OCI-M1 (cell line): ENCODE data around the gene CARMIL1.

Experiments
- DNase-seq: peaks from one replicate; lab custom pipeline; 2025; lab: John Stamatoyannopoulos, UW

Gene CARMIL1

DNA sequence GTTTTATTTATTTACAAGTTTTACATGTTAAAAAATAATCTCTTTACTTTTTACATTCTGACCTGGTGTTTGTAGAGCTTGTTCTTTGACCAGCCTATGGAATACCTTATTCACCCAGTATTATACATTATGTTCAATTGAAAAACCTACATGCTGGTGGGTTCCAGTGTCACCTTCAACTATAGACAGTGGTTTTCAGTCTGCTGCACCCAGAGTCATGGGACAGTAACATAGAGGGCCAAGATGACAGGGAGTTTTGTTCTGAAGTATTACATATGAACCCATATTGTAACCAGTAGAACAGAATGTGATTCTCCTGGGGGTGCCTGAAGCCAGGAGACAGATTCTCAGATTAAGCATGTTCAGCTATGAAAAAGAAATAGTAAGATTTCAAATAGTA is 233.4 kb downstream of the CARMIL1 start:
- peak; percentile 8 for DNase-seq

DNA sequence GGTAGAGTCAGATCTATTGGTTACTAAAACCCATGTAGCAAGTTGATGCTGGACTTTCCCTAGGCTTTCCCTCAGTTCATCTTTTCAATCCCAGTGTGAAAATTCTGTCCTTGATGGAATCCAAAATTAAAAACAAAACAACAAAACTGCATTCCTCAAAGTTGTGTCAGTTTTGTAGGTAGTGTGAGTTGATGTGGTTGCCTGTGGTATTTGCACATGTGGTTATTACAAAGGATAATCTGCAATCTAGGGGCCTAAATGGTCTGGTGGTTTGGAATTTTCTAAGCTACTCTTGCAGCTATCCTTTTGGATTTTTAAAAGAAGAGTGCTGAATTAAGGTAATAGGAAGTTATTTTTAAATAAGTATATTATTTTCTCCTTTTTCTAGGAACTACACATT is 240.7 kb downstream of the CARMIL1 start:
- DNase-seq = no peak

DNA sequence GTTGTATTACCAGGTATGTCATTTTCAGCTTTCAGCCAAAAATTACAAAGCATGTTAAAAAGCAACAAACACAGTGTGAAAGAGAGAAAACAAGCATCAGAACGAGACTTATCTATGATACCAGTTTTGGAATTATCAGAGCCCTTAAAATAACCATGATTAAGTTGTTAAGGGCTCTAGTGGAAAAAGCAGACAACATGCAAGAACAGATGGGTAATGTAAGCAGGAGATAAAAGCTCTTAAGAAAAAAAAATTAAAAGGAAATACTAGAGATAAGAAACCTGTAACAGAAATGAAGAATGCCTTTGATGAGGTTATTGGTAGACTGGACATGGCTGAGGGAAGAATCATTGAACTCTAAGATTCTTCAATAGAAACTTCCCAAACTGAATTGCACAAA is 245.4 kb downstream of the CARMIL1 start:
- DNase-seq = peak; percentile 66

DNA sequence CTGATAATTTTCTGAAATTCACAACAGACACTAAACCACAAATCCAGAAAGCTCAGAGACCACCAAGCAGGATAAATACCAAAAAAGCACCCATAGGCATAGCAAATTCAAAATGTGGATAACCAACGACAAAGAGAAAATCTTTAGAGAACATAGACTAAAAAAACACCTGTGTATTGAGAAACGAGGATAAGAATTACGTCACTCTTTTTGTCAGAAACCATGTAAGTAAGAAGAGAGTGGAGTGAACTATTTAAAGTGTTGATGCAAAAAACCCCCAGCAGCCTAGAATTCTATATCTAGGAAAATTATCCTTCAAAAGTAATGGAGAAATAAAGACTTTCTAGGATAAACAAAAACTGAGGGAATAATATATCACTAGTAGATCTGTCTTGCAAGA is 245.9 kb downstream of the CARMIL1 start:
- no peak for DNase-seq

DNA sequence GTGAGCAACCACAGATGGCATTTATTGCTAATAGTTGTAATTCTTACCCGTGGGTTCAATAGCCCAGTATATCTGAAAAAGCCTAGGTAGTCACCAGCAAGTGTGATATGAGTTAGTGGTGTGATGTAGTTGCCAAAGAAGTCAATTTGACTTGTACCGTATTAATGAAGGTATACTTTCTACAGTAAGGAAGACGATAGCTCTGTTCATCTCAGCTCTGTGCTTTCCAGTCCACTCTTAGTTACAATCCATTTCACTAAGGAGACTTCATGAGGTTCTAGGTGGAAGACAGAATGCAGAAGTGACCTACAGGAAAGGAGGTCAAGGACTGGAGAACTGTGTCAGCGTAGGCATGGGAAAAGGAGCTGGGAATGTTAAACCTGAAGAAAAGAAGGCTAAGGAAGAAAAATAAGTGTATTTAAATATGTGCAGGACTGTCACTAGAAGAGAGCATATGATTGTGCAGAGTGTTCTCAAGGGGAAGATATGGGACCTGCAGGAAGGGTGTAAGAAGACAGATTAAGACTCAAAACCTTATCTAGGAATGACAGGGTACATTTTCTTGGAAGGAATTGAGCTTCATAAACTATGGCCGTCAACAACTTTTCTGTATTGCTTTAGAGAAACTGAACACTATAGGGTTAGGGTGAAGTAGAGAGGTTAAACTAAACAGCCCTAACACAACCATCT is 255.9 kb downstream of the CARMIL1 start:
- peak; percentile 93 for DNase-seq

DNA sequence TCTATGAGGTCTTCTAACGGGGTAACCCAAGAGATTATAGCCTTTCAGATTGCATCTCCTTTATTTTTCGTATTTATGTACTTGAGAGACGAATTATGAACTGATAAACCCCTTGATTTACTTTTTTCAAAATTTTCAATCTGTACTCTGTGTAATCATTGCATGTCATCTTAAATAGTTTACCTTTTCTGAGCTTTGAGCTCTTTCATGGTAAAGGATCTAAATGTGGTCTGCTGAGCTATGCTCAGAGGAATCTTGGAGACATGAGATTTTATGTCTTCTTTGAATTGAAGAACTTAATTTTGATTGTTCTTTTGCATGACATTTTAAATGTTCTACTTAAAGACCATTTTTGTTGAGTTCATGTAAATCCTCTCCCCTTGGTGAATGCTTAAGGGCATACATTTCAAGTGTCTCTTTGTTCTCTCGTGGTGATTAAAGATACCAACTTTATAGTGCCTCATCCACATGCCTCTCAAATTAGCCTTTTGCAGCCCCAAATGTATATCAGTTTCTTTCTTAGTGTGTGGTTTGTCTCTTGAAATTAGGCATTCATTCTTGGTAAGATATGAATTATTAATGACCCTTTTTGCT is 256.6 kb downstream of the CARMIL1 start:
- no peak for DNase-seq

DNA sequence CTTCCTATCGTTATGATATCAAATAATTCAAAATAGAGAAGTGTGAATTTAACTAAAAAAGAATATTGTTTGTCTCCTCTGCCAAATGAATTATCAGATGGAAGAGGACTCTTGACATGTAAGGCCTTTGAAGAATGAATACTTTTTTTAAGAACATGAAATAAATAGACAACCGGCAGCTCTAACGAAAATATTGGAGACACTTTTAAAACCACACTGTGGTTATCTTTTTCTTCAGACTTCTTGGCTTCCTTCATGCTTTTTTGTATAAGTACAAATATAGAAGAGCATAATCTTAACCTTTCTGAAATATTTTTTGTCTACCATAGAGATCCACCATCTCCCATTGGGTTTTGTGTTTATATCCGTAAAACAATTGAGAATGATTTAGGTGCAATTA is 257.6 kb downstream of the CARMIL1 start:
- DNase-seq = peak; percentile 44

DNA sequence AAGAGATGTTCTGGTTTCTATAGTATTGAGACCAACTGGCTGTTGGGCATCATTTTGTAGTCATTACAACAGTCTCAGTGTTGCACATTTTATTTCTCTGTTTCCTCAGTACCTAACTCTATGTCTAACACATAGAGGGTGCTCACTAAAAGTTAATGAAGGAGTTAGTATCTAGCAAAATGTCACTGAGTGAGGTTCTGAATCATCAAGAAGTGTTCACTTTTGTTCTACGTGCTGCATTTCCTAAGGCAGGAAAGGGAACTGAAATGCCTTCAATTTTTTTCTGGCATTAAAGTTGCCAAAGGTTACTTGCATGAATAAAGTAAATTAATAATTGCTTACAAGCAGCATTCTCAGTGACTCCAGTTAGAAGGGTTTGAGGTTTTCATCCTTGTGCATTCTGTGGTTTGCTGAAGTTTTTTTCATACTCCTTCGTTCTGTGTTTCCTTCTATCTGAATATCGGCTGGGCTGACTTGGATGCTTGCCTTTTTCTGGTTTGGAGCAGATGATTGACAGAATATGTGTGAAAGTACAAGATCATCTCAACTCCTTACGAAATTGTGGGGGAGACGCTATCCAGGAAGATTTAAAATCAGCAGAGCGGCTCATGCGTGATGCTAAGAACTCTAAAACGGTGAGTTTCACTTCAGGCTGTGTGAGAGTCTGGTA is 258.3 kb downstream of the CARMIL1 start:
- DNase-seq = peak; percentile 82

DNA sequence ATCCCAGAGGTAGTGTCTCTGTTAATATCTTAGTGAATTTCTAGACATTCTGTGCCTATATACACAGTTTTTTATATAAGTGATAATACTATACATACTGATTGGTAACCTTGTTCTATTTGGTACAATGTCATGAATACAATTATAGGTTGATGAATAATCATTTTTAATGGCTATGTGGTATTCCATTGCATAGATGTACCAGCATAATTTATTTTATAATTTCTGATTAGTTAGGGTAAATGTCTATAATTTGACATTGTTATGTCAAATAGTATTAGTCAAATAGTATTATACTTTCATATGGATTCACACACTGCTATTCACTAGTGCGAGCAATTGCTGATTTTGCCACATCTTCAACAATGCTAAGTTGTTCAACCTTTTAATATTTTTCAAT is 262.1 kb downstream of the CARMIL1 start:
- DNase-seq = no peak

DNA sequence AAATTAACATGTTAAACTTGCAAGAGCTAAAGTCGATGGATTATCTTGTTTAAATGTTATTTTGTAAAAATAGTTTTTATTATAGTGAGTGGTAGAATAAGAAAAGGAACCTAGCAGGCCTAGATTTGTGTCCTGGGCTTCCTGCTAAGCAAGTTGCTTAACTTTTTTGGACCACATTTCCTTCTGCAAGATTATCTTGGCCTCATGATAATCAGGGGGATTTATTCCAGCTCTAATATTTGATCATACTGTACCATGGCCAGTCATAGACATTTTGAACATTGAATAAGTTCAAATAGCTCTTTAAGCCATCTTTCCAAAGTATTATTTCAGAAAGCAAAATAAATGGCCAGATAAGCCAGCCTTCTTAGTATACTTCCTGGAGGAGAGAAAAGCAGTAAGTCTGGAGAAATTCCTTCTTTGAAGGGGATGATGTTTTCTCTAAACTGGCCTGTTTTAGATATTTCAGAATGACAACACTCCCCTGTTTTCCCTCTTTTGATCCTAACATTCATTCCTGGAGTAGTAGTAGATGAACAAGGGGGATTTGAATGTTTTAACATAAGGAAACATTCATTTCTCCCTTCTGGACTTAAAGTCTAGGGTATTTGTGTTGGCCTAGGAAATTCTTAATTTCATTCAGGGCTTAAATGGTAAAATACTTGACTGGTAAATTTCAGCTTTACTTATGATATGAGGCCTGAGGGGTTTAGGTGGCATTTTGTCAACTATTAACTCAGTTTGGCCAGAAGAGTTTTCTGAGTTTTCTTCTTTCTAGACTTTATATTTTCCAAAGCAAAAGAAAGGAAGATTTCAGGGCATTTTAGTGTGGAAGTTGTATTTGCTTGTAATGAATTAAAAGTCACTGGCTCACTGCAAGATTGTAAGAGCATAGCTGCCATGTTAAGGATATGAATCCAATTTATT is 264.1 kb downstream of the CARMIL1 start:
- DNase-seq = no peak

DNA sequence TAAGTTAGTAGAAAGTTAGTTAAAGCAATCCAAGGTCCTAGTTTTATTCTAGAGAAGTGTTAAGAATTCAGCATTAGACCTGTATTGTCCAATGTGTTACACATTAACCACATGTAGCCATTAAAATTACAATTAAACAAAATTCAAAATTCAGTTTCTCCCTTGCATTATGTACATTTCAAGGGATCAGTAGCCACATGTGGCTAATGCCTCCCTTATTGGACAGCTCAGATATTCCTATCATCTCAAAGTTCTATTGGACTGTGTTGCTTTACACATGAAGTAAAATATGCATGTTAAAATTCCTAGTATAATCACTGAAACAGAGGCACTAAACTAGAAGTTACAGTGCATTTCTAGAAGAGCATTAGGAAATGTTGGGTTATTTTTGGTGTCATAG is 265.7 kb downstream of the CARMIL1 start:
- DNase-seq = no peak

DNA sequence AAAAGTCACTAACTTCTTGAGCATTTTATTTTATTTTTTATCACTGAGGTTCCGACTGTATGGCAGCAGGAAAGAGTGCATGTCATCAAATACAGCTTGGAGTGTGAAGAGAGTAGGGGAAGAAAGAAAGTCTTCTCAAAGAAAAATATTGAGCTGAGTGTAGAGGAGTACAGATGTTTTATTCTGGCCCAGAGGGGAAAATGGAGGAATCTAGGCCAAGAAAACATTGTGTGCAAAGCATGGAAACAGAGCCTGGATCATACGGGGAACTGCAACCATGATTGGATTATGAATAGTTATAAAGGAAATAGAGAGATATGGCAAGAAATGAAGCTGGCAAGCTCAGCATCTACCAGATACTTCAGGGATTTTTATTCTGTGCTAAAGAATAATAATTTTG is 268.6 kb downstream of the CARMIL1 start:
- DNase-seq = no peak

DNA sequence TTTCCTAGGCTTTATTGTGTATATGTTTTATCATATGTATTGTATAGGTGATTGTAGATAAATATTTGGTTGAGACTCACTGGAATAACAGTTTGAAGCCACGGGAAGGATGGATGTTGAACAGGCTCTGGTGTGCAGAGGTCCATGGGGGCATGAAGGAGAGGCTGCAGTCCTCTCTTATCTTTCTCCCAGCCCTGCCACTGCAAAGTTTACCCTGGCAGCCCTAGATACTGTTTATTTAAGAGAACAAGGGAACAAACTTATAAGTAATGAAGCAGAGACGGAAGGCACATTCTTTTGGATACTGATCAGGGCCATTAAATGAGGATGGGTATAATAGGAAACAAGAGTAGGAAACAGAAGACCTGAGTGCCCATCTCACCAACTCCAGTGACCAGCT is 269.3 kb downstream of the CARMIL1 start:
- DNase-seq = no peak

DNA sequence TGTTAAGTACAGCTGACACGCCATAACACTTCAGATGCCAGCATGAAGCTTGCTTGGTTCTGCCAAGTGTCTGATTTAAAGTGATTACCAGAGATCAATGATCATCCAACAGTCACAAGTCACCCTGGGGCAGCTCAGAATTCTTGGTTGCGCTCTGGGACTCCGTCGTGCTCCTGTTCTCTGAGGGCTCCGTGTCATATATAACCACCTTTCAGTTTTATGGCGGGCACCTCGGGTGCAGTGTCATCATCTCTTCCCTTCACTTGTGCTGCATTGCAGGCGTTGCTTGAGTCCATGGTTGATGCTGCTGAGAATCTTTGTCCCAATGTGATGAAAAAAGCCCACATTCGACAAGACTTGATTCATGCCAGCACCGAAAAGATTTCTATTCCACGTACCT is 271.5 kb downstream of the CARMIL1 start:
- DNase-seq = no peak

DNA sequence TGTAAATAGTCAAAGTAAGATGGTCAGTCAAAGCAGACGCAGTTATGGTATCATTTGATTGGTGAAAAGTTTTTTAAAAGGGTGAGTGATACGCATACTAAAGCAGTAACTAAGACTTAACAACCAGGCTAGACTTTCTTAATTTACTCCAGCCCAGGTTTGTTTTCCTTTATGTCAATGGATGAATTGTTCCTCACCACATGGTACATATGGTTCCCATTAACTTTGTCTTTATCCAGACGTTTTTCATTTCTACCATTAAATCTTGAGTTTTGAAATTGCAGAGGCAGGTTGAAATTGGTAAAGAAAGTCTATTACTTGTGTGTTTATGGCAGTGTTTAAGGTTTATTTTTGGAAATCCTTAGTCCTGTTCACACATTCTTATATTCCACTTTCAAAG is 274.3 kb downstream of the CARMIL1 start:
- DNase-seq = no peak

DNA sequence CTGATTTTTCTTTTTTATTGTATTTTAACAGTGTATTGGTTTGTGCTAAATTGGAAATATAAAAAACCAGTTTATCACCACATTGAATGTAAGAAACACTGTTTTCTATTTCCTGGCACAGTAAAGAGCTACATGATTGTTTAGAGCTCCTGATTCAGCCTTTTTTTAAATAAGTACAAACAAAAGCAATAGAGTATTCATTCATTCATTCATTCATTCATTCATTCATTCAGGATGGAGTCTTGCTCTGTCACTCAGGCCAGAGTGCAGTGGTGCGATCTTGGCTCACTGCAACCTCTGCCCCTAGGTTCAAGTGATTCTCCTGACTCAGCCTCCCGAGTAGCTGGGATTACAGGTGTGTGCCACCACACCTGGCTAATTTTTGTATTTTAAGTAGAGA is 276.0 kb downstream of the CARMIL1 start:
- DNase-seq = no peak

DNA sequence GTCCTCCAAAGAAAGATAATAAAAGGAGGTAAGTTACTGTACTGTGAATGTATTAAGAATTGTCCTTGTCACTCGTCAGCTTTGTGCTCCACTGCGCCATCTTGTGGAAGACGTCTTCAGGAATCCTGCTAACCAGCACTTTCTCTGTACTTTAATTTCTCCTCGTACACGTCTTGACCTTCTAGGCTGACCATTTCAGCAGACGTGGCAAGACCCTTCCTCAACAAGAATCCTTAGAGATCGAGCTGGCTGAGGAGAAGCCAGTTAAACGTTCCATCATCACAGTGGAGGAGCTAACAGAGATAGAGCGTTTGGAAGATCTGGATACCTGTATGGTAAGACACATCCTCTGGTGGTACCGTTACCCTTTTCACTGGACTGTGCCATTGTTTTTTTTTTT is 277.3 kb downstream of the CARMIL1 start:
- peak; percentile 95 for DNase-seq

DNA sequence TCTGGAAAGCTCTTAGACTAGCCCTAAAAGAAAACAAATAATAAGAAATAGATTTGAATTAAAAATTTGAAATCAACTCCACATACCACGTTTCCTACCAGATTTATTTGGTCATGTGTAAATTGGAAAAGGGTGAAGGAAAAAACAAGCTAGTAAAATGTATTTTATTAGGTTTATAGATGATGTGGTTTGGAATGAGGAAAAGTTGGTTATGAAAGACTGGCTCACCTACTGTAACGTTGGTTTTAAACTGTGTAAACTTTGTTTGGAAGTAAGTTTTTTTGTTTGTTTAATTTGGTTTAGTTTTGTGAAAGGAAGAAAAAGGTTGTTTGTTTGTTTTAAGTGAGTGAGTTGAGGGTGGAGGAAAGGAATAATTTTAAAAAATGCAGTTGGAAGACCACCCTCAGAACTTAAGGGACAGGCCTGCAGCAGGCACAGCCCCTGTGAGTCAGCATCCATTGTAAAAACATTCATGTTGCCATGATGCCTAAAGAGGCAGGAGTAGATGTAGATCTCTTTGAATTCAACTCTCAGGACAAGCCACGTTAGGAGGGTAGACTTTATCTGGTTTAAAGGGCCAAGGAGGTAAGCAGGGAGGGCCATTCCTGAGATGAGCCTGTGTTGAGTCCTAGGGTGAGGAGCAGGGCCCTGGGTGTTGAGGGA is 279.1 kb downstream of the CARMIL1 start:
- no peak for DNase-seq

DNA sequence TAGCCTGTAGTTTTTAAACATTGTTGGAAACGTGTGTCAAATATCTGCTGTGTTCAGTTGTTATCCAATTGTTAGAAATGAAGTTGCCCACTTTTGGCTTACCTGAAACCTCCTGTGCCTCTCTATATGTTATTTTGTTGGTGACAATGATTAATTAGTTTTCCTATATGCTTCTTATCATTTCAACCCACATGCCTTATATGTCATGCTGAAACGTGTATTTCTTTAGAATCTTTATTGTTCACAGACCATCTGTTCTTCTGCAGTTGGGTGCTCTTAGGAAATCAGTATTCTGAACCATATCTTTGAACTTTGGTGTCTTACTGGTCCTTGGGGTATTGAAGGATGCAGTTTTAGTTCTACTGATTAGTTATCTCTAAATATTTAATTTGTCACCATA is 281.7 kb downstream of the CARMIL1 start:
- peak; percentile 25 for DNase-seq

DNA sequence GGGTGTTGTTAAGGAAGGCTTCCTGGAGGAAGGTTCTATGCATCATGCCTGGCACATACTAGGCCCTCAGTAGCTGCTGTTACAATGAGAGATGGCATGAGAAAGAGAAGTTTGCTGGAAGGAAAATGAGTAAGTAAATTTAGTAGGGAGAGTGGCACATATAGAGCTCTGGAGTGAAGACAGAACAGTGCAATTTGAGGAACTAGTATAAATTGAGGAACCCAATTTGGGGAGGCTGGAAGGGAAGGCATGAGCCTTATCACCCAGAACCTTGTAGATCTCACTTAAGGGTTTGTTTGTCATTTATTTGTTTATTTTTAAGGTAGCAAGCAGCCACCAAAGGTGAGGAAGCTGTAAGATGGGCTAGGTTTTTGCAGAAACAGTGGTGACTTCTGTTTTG is 285.8 kb downstream of the CARMIL1 start:
- peak; percentile 66 for DNase-seq

DNA sequence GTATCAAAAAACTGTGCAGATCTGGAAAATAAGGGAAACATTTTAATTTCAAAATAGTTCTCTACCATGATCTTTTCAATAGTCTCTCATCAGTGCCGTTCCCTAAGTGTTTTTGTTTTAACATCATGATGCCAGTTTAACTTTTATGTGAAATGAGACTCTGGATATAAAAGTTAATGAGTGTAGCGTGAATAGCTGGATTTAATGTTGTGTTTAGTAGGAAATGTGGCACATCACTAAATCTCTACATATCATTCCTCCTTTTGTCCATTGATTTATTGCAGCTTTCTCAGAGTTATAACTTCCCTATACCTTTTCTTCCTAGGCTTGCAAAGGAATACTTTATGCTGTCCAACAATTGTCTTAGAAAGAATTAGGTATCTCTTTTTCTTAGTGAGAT is 291.4 kb downstream of the CARMIL1 start:
- DNase-seq = no peak

DNA sequence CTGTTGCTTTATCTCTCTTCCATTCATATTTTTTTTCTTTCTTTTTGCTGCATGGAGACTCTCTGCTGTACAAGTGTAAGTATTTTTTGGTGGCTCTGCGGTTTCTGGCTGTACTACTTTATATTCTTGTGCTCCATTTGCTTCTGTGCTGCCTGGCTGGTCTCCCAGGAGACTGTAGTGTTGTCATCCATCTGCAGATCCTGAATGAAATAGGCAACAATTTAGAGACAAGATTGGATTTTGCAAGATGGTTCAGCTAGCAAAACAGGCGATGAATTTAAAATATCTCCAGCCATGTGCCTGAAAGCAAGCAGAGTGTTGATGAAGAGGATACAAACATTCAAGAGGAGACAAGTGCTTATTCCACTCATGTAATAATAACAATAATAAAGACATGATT is 297.7 kb downstream of the CARMIL1 start:
- no peak for DNase-seq
